Subcutaneous adipose tissue (tissue), 4 donors: ENCODE measurements around the gene CHD6. TPM values are rescaled to one million over a fixed set of nuclear protein-coding genes. Genes with fewer than 3 reads are reported as not detected.

Source experiments
- total RNA-seq, 4 donors: library from RNA; depleted of rRNA; stranded (reverse); fragments of >200 nt; gene quantifications; one replicate each; pipeline ENCODE4 v1.1.0, GENCODE V29; 2016
- TF ChIP-seq, protein P1 (sequence below): fragments of 450-650 bp; IDR thresholded peaks from one replicate; pipeline ENCODE4 v1.5.1; 2016; ENCODE audit warnings: low read depth, mild to moderate bottlenecking, control low read depth, antibody characterized with exemption, moderate library complexity

CHD6 gene
- total RNA-seq, 4 donors from 2014 or later = 31.5 to 47.4 (median 37.9) TPM

DNA sequence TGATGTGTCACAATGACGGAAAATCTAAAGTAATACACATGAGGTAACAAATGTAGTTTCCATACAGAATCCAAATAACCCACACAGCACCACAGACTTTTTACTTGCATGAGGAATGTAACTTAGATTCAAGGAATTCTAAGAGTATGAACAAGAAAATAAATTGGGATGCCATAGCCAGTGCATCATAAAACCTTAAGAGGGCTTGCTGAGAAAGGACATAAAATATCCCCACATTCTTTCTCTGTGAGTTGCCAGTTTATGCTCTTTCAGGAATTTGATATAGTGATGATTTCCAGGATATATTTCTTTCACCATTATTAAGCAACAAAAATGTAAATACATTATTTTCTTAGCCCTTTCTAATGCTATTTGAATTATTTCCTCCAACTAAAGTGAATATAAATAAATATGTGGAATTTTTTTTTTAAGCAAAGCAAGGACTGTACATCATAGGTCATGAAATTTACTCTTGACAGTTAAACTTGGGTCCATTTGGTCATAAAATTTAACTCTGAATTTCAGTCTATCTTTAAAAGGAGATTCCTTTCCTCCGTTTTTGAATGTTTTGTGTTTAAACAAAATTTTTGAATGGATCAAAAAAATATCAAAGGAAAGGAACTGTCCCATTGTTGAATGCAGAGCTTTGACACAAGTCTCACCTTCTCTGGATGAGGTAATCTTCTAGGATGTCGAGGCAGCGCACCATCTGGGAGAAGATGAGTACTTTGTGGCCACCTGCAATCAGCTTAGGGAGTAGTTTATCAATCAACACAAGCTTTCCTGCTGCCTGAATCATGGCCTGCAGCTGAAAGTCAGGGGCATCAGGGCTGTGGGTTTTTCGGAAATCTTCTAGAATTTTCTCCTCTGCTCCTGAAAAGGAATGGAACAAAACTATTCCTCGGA is 135.3 kb downstream of the CHD6 start:
- TF ChIP-seq, protein P1, sequence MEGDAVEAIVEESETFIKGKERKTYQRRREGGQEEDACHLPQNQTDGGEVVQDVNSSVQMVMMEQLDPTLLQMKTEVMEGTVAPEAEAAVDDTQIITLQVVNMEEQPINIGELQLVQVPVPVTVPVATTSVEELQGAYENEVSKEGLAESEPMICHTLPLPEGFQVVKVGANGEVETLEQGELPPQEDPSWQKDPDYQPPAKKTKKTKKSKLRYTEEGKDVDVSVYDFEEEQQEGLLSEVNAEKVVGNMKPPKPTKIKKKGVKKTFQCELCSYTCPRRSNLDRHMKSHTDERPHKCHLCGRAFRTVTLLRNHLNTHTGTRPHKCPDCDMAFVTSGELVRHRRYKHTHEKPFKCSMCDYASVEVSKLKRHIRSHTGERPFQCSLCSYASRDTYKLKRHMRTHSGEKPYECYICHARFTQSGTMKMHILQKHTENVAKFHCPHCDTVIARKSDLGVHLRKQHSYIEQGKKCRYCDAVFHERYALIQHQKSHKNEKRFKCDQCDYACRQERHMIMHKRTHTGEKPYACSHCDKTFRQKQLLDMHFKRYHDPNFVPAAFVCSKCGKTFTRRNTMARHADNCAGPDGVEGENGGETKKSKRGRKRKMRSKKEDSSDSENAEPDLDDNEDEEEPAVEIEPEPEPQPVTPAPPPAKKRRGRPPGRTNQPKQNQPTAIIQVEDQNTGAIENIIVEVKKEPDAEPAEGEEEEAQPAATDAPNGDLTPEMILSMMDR = no peak

DNA sequence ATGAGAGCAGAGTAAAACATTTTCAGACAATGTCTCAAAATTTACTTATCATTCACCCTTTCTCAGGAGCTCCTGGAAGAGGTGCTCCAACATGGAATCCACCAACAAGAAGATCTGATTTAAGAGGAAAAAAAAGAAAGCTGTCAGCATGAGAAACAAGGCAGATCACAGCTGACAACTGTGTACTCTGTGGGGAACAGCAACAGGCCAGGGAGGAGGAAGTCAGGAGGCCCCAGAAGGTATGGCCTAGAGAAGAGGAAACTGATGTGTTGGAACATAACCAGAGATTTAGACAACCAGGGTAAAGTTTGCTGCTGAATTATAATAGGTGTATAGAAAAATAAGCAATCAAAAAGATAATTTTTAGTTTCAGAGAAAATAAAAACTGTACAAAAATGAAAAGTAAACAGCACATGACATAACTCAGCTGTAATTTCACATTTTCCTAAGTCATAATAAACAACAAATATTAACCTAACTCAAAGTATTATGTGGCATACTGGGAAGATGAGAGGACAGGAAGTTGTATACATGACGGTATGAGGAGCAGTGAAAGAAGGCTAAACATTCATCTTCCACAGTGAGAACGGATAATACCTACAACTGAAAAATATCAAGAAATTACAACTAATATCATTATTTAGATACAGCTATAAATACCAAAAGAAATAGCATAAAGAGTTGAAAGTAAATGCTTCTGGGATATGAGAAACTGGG is 138.0 kb downstream of the CHD6 start:
- TF ChIP-seq, protein P1 = no peak

DNA sequence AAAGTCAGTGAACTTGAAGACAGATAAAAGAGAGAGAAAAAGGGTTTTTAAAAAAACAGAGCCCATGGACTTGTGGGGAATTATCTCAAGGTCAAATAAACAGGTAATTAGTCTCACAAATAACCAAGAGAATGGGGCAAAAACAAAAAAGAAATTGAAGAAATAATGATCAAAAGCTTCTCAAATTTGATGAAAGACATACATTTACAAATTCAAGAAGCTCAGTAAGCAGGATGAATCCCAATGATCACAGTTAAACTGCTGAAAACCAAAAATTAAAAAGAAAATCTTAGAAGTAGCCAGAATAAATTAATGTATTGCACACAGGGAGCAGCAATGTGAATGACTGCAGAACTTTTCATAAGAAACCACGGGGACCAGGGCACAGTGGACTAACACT is 139.1 kb downstream of the CHD6 start:
- TF ChIP-seq, protein P1 = no peak

DNA sequence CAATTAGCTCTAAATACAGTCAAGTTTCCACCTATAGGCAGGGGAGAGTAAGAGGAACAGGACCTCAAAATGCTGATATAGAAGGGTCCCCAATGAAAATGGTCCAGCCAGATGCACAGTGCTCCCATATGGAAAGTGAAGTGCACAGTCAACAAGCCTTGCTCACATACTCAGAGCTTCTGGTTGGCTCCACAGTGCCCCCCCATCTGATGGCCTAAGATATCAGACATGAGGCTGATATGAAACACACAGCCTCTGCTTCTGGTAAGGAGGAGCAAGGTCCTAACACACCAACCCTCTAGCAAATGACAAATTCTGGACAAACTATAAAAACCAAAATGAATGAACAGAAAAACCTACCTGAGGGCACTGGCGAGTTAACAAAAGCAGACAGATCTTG is 140.2 kb downstream of the CHD6 start:
- TF ChIP-seq, protein P1 = no peak

DNA sequence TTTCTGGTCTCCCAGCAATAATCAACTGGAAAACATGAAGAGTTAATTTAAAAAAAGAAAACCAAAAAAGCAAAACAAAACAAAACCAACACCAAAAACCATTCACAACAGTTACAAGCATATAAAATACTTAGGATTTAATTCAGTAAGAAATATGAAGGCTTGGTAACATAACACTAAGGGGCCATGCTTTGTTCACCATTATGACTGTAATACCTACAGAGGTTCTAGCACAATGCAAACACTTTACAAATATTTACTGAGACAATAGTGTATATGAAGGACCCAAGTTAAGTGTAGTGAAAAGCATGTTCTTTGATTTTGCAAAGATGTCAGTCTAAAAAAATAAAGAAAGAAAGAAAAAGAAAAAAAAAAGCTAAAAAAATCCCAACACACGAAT is 141.7 kb downstream of the CHD6 start:
- TF ChIP-seq, protein P1 = no peak

DNA sequence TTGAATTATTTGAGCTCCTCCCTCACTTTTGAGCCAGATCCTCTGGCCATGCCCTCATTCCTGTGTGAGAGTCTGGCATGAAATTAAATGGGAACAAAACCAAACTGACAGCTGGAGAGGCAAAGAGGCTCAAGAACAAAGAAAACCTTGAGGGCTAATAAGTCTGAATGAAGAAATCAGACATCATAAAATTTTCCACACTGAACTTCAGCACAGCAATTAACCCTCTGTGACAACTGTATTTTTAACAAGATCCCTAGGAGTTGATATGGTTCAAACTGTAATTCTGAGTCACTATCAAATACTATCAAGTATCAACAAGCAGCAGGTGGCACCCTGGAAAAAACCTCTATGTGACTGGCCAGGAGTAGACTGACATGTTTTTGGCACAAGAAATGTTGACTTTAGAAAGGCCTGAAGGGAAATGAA is 142.2 kb downstream of the CHD6 start:
- TF ChIP-seq, protein P1 = no peak

DNA sequence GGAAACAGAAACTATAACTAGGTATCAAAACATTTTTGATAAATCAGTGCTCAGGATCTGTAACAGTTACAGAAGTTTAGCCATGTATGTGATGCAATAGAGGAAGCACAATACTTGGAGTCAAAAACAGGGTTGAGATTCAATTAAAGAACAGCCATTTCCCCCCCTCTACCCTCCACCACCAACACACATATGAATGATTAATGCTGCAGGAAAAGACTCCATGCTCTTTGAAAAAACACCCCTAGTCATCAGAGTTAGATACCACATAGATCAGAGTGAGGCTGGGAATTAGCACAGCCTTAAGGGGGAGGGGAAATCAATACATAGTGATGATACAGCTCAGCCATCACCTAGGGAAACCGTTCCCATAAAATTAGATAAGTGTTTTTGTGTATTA is 142.7 kb downstream of the CHD6 start:
- TF ChIP-seq, protein P1 = no peak
